Endothelial cell of umbilical vein (primary cell): Measurements from ENCODE around the gene ATP10B.

ENCODE experiments used
- CTCF ChIP-seq, 2 donors: IDR thresholded peaks; 1 replicate in 1 of 2; 2 replicates in 1 of 2; pipeline ENCODE4 v1.5.1; 2011; ENCODE audit warnings: low read length in 2 of 2, mild to moderate bottlenecking in 2 of 2, moderate library complexity in 2 of 2, control low read depth in 1 of 2, inconsistent platforms in 1 of 2, low read depth in 1 of 2; ENCODE audit not compliant: insufficient read depth in 1 of 2; ENCODE audit errors: extremely low read depth in 1 of 2
- JUN ChIP-seq: IDR thresholded peaks from 2 replicates; pipeline ENCODE4 v1.6.1; 2011; ENCODE audit warnings: borderline replicate concordance, low read depth; ENCODE audit not compliant: insufficient read length, insufficient read depth
- MAX ChIP-seq: IDR thresholded peaks from 2 replicates; pipeline ENCODE4 v1.6.1; 2011; ENCODE audit not compliant: insufficient read depth, insufficient read length
- POLR2A ChIP-seq: IDR thresholded peaks from 2 replicates; pipeline ENCODE4 v1.6.1; 2012; ENCODE audit warnings: low read depth, mild to moderate bottlenecking, control low read depth, low read length
- POLR2AphosphoS5 ChIP-seq: IDR thresholded peaks from 2 replicates; pipeline ENCODE4 v1.6.1; 2012; ENCODE audit warnings: low read depth, mild to moderate bottlenecking, control low read depth, low read length, moderate library complexity; ENCODE audit not compliant: insufficient read depth

- TF ChIP-seq CTCF (IDR thresholded peaks at IDR 0.05; ENCODE audit: extremely low read depth in 1 of 2, insufficient read depth in 1 of 2, low read depth in 1 of 2, low read length in 2 of 2) = no peak
- TF ChIP-seq MAX = no peak
- TF ChIP-seq JUN = no peak
- no peak for TF ChIP-seq POLR2A
- no peak for TF ChIP-seq POLR2AphosphoS5
Observed at GRCh38 chr5:160799184-160799583, 52.8 kb downstream of the ATP10B start.
